Type B pancreatic cell (in vitro differentiated cells): Measurements from ENCODE around the gene CYP19A1. TPM values are rescaled to one million over a fixed set of nuclear protein-coding genes. Genes with fewer than 3 reads are reported as not detected.

Experiments used
- DNase-seq: peaks from one replicate; pipeline ENCODE4 v3.0.0; 2021; ENCODE audit warnings: mixed read lengths; ENCODE audit not compliant: unreplicated experiment; ENCODE audit errors: extremely low spot score
- H3K27ac Mint-ChIP-seq: 2 replicates; pipeline ENCODE4 v1.8.0; 2021; ENCODE audit warnings: mild to moderate bottlenecking, mixed read lengths
- H3K27me3 Mint-ChIP-seq: 2 replicates; pipeline ENCODE4 v1.8.0; 2021; ENCODE audit warnings: mixed read lengths
- H3K36me3 Mint-ChIP-seq: 2 replicates; pipeline ENCODE4 v1.8.0; 2021; ENCODE audit warnings: mixed read lengths
- H3K4me1 Mint-ChIP-seq: one replicate; pipeline ENCODE4 v1.8.0; 2021; ENCODE audit warnings: mixed read lengths; ENCODE audit not compliant: unreplicated experiment
- H3K4me3 Mint-ChIP-seq: 2 replicates; pipeline ENCODE4 v1.8.0; 2021; ENCODE audit warnings: mild to moderate bottlenecking, mixed read lengths
- H3K9me3 Mint-ChIP-seq: 2 replicates; pipeline ENCODE4 v1.8.0; 2021; ENCODE audit warnings: mixed read lengths
- CTCF ChIP-seq: fragments of 200-600 bp; sonication (generic); conservative IDR thresholded peaks from 2 replicates; pipeline ENCODE4 v1.5.0; 2021; ENCODE audit warnings: antibody characterized with exemption, mild to moderate bottlenecking
- total RNA-seq: library from RNA; stranded (reverse); gene quantifications from 2 replicates; pipeline ENCODE4 v1.2.1, GENCODE V29; 2021; ENCODE audit warnings: low replicate concordance

The CYP19A1 gene
- total RNA-seq, 1 donor from 2014 or later: 1.3 TPM

- no peak for TF ChIP-seq CTCF
- peaks cover 62% of the 10 kb centered on the region for H3K27me3 Mint-ChIP-seq
- no peaks in the 10 kb centered on the region for H3K36me3 Mint-ChIP-seq
- DNase-seq: no peak
- peaks cover 5% of the 10 kb centered on the region for H3K4me1 Mint-ChIP-seq
- H3K4me3 Mint-ChIP-seq: peak overlapping the region; percentile 59
- no peak overlapping the region for H3K27ac Mint-ChIP-seq
- no peaks in the 10 kb centered on the region for H3K9me3 Mint-ChIP-seq
Measured at GRCh38 chr15:51342227-51342999, 4.0 kb upstream of the CYP19A1 start.

DNA sequence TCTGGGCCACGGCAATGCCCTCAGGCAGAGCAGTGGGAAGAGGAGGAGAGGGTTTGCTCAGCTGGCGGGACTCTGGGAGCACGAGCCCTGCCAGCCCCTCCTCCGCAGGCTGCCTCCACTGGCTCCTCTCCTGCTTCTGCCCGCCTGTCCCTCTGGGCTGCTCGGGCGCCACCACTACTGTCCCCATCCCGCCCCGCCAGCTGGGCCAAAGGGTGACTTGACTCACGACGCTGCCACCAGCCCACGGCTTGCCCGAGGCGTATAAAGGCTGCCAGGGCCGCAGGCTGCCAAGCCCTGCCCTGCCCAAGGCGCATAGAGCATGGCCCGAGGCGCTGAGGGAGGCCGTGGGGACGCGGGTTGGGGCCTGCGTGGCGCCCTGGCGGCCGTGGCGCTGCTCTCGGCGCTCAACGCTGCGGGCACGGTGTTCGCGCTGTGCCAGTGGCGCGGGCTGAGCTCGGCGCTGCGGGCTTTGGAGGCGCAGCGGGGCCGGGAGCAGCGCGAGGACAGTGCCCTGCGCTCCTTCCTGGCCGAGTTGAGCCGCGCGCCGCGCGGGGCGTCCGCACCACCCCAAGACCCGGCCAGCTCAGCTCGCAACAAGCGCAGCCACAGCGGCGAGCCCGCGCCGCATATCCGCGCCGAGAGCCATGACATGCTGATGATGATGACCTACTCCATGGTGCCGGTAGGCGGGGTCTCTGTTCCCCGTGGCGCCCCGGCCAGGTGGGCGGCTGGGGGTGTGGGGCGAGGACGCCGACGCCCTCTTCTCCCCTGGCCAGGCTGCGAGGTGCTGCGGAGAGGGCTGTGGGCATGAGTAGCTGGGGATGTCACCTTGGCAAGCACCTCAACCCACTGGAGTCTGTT is 3.2 kb upstream of the CYP19A1 start, which contains the start of gene GLDN:
GLDN (plus strand) TSS at position 290 of the 861 bp plus-strand sequence; CDS start at position 320, 30 bp downstream.
- Mint-ChIP-seq H3K36me3 (no peaks in the 10 kb centered on the region), H3K27ac (no peak within 1 kb of the TSS), H3K4me3 (peak within 1 kb of the TSS; percentile 59), H3K4me1 (peaks cover 5% of the 10 kb centered on the region), H3K9me3 (no peaks in the 10 kb centered on the region), H3K27me3 (peaks cover 62% of the 10 kb centered on the region)
- no peak for TF ChIP-seq CTCF
- no peak for DNase-seq

GRCh38 chr15:51335538-51336410 is 2.6 kb downstream of the CYP19A1 start:
- Mint-ChIP-seq H3K9me3 (peaks cover 6% of the 10 kb centered on the region), H3K36me3 (no peaks in the 10 kb centered on the region), H3K4me3 (no peak overlapping the region), H3K4me1 (peaks cover 5% of the 10 kb centered on the region), H3K27me3 (peaks cover 27% of the 10 kb centered on the region), H3K27ac (peak overlapping the region; percentile 6)
- DNase-seq: no peak
- TF ChIP-seq CTCF: no peak

GRCh38 chr15:51335087-51335486 is 3.3 kb downstream of the CYP19A1 start:
- Mint-ChIP-seq H3K4me3 (no peak overlapping the region), H3K9me3 (peaks cover 6% of the 10 kb centered on the region), H3K36me3 (no peaks in the 10 kb centered on the region), H3K27me3 (peaks cover 20% of the 10 kb centered on the region), H3K4me1 (peaks cover 5% of the 10 kb centered on the region), H3K27ac (no peak overlapping the region)
- DNase-seq: no peak
- no peak for TF ChIP-seq CTCF

GRCh38 chr15:51334011-51334451 is 4.4 kb downstream of the CYP19A1 start:
- H3K27ac Mint-ChIP-seq: no peak overlapping the region
- no peaks in the 10 kb centered on the region for H3K36me3 Mint-ChIP-seq
- DNase-seq: no peak
- no peak for TF ChIP-seq CTCF
- peaks cover 6% of the 10 kb centered on the region for H3K9me3 Mint-ChIP-seq
- peaks cover 5% of the 10 kb centered on the region for H3K4me1 Mint-ChIP-seq
- H3K27me3 Mint-ChIP-seq: peaks cover 9% of the 10 kb centered on the region
- H3K4me3 Mint-ChIP-seq: no peak overlapping the region
